ENCODE measurements around the gene SHB. TPM values are rescaled to one million over a fixed set of nuclear protein-coding genes. Genes with fewer than 3 reads are reported as not detected.

Gene SHB
- total RNA-seq, 2 experiments from 2014 or later, result 1.1 to 1.2 TPM

DNA sequence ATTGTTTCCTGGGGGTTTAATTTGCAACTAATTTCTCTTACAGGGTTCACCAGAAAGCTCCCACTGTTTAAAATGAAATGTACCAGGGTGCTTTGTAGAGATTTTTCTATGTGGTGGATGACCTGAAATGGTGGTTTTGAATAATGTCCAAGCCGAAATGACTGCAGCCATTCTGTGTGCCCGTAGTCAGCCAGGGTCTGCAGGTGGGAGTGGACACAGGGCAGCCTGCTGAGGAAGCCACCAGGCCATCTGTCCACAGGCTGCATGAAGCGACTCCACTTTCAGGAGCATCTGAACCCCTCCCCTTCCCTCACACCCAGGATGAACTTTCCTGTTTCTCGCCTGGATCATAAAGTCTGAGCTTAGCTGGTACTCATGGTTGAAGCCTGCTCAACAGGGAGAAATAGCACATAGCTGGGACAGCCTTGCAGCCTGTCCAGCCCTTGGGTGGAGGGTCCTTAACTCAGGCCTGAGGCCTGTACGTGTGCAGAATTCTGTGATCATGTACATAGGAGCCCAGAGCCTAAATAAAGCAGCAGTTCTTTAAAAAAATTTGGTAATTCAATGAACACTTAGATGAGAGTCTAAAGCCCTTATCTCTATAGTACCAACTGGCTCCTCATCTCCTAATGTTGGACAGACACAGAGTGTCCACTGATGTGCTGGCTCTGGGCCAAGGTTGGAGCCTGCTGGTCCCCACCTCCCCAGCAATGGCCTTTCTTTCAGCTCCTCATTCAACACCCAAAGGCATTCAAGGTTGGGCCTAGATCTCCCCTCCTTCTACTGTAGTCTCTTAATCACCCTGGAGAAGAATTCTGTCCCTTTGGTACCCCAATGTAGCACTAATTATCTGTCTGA, 72.8 kb downstream of the SHB start:
- ChIA-PET CTCF (no interaction called here), POLR2A (no interaction called here)
- no peaks in the 10 kb centered on the region for H3K9me3 ChIP-seq (ENCODE audit: control insufficient read depth in 1 of 2, insufficient read depth in 1 of 2, low read length in 2 of 2)
- H3K27me3 ChIP-seq (ENCODE audit: control insufficient read depth in 1 of 2, insufficient read depth in 2 of 2, low read length in 2 of 2), result no peaks in the 10 kb centered on the region
- ATAC-seq (ENCODE audit: poor library complexity) (no peak), DNase-seq (no peak)
- Mint-ChIP-seq H3K36me3 (ENCODE audit: low read depth) (no peaks in the 10 kb centered on the region), H3K27ac (no peak overlapping the region), H3K9me3 (no peaks in the 10 kb centered on the region), H3K27me3 (no peaks in the 10 kb centered on the region), H3K4me1 (ENCODE audit: low read depth) (peaks cover 5% of the 10 kb centered on the region), H3K4me3 (no peak overlapping the region)
- no peaks in the 10 kb centered on the region for H3K4me1 ChIP-seq (ENCODE audit: insufficient read depth, low read length)
- TF ChIP-seq, protein P1, sequence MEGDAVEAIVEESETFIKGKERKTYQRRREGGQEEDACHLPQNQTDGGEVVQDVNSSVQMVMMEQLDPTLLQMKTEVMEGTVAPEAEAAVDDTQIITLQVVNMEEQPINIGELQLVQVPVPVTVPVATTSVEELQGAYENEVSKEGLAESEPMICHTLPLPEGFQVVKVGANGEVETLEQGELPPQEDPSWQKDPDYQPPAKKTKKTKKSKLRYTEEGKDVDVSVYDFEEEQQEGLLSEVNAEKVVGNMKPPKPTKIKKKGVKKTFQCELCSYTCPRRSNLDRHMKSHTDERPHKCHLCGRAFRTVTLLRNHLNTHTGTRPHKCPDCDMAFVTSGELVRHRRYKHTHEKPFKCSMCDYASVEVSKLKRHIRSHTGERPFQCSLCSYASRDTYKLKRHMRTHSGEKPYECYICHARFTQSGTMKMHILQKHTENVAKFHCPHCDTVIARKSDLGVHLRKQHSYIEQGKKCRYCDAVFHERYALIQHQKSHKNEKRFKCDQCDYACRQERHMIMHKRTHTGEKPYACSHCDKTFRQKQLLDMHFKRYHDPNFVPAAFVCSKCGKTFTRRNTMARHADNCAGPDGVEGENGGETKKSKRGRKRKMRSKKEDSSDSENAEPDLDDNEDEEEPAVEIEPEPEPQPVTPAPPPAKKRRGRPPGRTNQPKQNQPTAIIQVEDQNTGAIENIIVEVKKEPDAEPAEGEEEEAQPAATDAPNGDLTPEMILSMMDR (IDR thresholded peaks at IDR 0.05), result no peak
- no peak overlapping the region for H3K4me3 ChIP-seq (ENCODE audit: low read length)
- H3K36me3 ChIP-seq (ENCODE audit: insufficient read depth, low read length), result no peaks in the 10 kb centered on the region
- intact Hi-C loops (cut with DNase I, micrococcal nuclease), result no loop called here
- H3K27ac ChIP-seq (ENCODE audit: low read depth in 1 of 2, low read length in 2 of 2), result no peak overlapping the region

DNA sequence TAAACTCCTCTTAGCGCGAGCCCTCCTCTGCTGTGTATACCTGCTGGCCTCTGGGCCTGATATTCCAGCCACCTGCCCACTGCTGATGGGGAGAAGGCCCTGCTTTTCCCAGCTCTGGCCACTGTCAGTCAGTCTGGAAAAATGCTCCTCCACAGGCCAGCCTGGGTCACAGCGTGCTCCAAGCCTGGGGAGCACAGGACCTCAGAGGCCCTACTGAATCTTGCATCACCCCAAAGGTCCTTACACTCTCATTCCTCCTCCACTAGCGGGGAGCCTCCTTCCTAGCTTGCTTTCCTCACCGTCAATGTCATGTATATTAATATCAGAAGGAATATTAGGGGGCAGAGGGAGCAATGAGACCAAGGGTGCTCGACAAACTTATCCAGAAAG, 73.7 kb downstream of the SHB start:
- Histone ChIP-seq H3K4me1 (ENCODE audit: insufficient read depth, low read length) (no peaks in the 10 kb centered on the region), H3K9me3 (ENCODE audit: control insufficient read depth in 1 of 2, insufficient read depth in 1 of 2, low read length in 2 of 2) (no peaks in the 10 kb centered on the region), H3K27me3 (ENCODE audit: control insufficient read depth in 1 of 2, insufficient read depth in 2 of 2, low read length in 2 of 2) (no peaks in the 10 kb centered on the region), H3K4me3 (ENCODE audit: low read length) (no peak overlapping the region), H3K36me3 (ENCODE audit: insufficient read depth, low read length) (no peaks in the 10 kb centered on the region), H3K27ac (ENCODE audit: low read depth in 1 of 2, low read length in 2 of 2) (no peak overlapping the region)
- H3K27ac Mint-ChIP-seq, result no peak overlapping the region
- POLR2A ChIA-PET, result no interaction called here
- TF ChIP-seq, protein P1 (IDR thresholded peaks at IDR 0.05), result no peak
- DNase-seq (no peak), ATAC-seq (ENCODE audit: poor library complexity) (no peak)
- H3K4me1 Mint-ChIP-seq (ENCODE audit: low read depth), result peaks cover 5% of the 10 kb centered on the region
- intact Hi-C loops (cut with DNase I, micrococcal nuclease), result no loop called here
- no peaks in the 10 kb centered on the region for H3K36me3 Mint-ChIP-seq (ENCODE audit: low read depth)
- no peaks in the 10 kb centered on the region for H3K9me3 Mint-ChIP-seq
- no peak overlapping the region for H3K4me3 Mint-ChIP-seq
- CTCF ChIA-PET, result no interaction called here
- H3K27me3 Mint-ChIP-seq, result peaks cover 4% of the 10 kb centered on the region

DNA sequence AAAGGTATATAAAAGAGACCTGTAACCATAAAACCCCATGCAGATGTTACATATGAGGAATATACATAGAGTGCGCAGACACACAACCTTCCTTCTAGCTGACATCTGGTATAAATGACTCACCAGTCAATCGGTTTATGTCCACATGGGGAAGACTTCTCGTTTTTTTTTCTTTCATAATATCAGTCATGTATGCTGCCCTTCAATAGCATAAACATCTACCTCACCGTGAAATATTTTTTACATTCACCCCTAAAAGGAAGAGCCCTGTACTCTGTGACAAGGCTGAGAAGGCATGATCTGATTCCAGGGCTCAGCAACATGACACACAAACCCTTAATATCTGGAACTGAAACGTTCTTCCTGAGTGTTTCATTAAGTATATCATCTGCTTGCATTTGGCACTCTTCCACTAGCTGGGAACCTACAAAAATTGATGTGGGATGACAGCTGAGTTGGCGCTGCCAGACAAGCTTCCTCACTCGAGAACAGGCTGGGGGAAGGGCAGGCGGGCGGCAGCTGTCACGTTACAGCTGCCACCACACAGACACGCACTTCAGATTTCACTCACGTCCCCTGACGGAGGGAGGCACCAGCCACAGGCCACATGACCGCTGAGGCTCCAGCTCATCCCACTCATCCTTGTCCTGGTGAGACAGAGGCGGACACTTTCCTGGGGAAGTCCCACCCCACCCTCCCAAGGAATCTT, 74.2 kb downstream of the SHB start:
- CTCF ChIA-PET, result no interaction called here
- no peak overlapping the region for H3K4me3 ChIP-seq (ENCODE audit: low read length)
- no peaks in the 10 kb centered on the region for H3K9me3 ChIP-seq (ENCODE audit: control insufficient read depth in 1 of 2, insufficient read depth in 1 of 2, low read length in 2 of 2)
- intact Hi-C loops (cut with DNase I, micrococcal nuclease), result no loop called here
- no peak overlapping the region for H3K4me3 Mint-ChIP-seq
- peaks cover 5% of the 10 kb centered on the region for H3K4me1 Mint-ChIP-seq (ENCODE audit: low read depth)
- POLR2A ChIA-PET, result no interaction called here
- H3K27ac ChIP-seq (ENCODE audit: low read depth in 1 of 2, low read length in 2 of 2), result no peak overlapping the region
- no peaks in the 10 kb centered on the region for H3K9me3 Mint-ChIP-seq
- no peak overlapping the region for H3K27ac Mint-ChIP-seq
- no peaks in the 10 kb centered on the region for H3K27me3 ChIP-seq (ENCODE audit: control insufficient read depth in 1 of 2, insufficient read depth in 2 of 2, low read length in 2 of 2)
- H3K27me3 Mint-ChIP-seq, result peaks cover 4% of the 10 kb centered on the region
- no peaks in the 10 kb centered on the region for H3K36me3 ChIP-seq (ENCODE audit: insufficient read depth, low read length)
- H3K4me1 ChIP-seq (ENCODE audit: insufficient read depth, low read length), result no peaks in the 10 kb centered on the region
- H3K36me3 Mint-ChIP-seq (ENCODE audit: low read depth), result no peaks in the 10 kb centered on the region
- ATAC-seq (ENCODE audit: poor library complexity), result peak; percentile 24
- DNase-seq, result peak in 3 of 14 experiments; percentile 27 to 77 (median 70)
- TF ChIP-seq, protein P1 (IDR thresholded peaks at IDR 0.05), result no peak
